ENCODE results near the gene LYSMD2. TPM values are rescaled to one million over a fixed set of nuclear protein-coding genes. Genes with fewer than 3 reads are reported as not detected.

The LYSMD2 gene
- total RNA-seq, 1 donor from 2014 or later = 13.2 TPM

- intact Hi-C loops (cut with micrococcal nuclease) = no loop called here
Observed at GRCh38 chr15:51721199-51721960, 16.1 kb downstream of the LYSMD2 start.

- intact Hi-C loops (cut with micrococcal nuclease) = no loop called here
Observed at GRCh38 chr15:51720201-51720995, 17.1 kb downstream of the LYSMD2 start.

GRCh38 chr15:51718746-51719145 lies 18.7 kb downstream of the LYSMD2 start:
- intact Hi-C loops (cut with micrococcal nuclease) = no loop called here

- intact Hi-C loops (cut with micrococcal nuclease) = no loop called here
Observed at GRCh38 chr15:51718219-51718618, 19.2 kb downstream of the LYSMD2 start.

- intact Hi-C loops (cut with micrococcal nuclease) = no loop called here
Observed at GRCh38 chr15:51714911-51715310, 22.5 kb downstream of the LYSMD2 start.

GRCh38 chr15:51714162-51714561 lies 23.3 kb downstream of the LYSMD2 start:
- intact Hi-C loops (cut with micrococcal nuclease) = no loop called here

GRCh38 chr15:51709031-51709430 lies 28.4 kb downstream of the LYSMD2 start:
- intact Hi-C loops (cut with micrococcal nuclease) = no loop called here

GRCh38 chr15:51708013-51708412 lies 29.4 kb downstream of the LYSMD2 start:
- intact Hi-C loops (cut with micrococcal nuclease) = no loop called here

GRCh38 chr15:51706926-51707608 lies 30.4 kb downstream of the LYSMD2 start:
- intact Hi-C loops (cut with micrococcal nuclease) = no loop called here

GRCh38 chr15:51706291-51706690 lies 31.2 kb downstream of the LYSMD2 start:
- intact Hi-C loops (cut with micrococcal nuclease) = no loop called here

- intact Hi-C loops (cut with micrococcal nuclease) = no loop called here
Observed at GRCh38 chr15:51702710-51703109, 34.7 kb downstream of the LYSMD2 start.

- intact Hi-C loops (cut with micrococcal nuclease) = no loop called here
Observed at GRCh38 chr15:51699373-51699772, 38.1 kb downstream of the LYSMD2 start.

GRCh38 chr15:51697163-51697562 lies 40.3 kb downstream of the LYSMD2 start:
- intact Hi-C loops (cut with micrococcal nuclease) = no loop called here

- intact Hi-C loops (cut with micrococcal nuclease) = no loop called here
Observed at GRCh38 chr15:51696566-51696965, 40.9 kb downstream of the LYSMD2 start.

- intact Hi-C loops (cut with micrococcal nuclease) = no loop called here
Observed at GRCh38 chr15:51692154-51692553, 45.3 kb downstream of the LYSMD2 start.

GRCh38 chr15:51688863-51689262 lies 48.6 kb downstream of the LYSMD2 start:
- intact Hi-C loops (cut with micrococcal nuclease) = no loop called here

GRCh38 chr15:51687565-51687964 lies 49.9 kb downstream of the LYSMD2 start:
- intact Hi-C loops (cut with micrococcal nuclease) = no loop called here

- intact Hi-C loops (cut with micrococcal nuclease) = no loop called here
Observed at GRCh38 chr15:51681303-51681963, 56.0 kb downstream of the LYSMD2 start, which contains the start of gene SCG3. TSS of gene SCG3 (plus strand) at chr15:51681503. CDS start at chr15:51681756, 253 bp downstream.

- intact Hi-C loops (cut with micrococcal nuclease) = no loop called here
Observed at GRCh38 chr15:51680321-51680720, 57.1 kb downstream of the LYSMD2 start.

GRCh38 chr15:51678096-51678495 lies 59.4 kb downstream of the LYSMD2 start:
- intact Hi-C loops (cut with micrococcal nuclease) = no loop called here

GRCh38 chr15:51677452-51677851 lies 60.0 kb downstream of the LYSMD2 start:
- intact Hi-C loops (cut with micrococcal nuclease) = no loop called here
